K562 (cell line): ENCODE data around the gene PIP5K1B. TPM values are rescaled to one million over a fixed set of nuclear protein-coding genes. Genes with fewer than 3 reads are reported as not detected.

Experiments used
- ATAC-seq: fragments of 200-7000 bp; cut with Tn5 transposase; 3 replicates; pipeline ENCODE4 v1.9.1; 2020; ENCODE audit warnings: moderate library complexity
- BruUV-seq: library from RNA; stranded (reverse); fragments of 400-500 nt; replicated peaks from 2 replicates; lab custom pipeline; 2021; lab: Mats Ljungman, UMichigan
- CTCF ChIA-PET: fragments of 300-600 bp; formaldehyde crosslinking; extraction: SDS; loops from one replicate; lab custom pipeline; 2021; ENCODE audit warnings: low intra/inter-chr PET ratio; lab: Yijun Ruan, JAX
- POLR2A ChIA-PET: fragments of 300-600, 350-650 bp; sonication (Branson Sonifier 250); formaldehyde crosslinking; extraction: SDS; loops from one replicate; lab custom pipeline; 2021; ENCODE audit warnings: antibody characterized with exemption, inconsistent platforms; lab: Yijun Ruan, JAX
- DNase-seq, 4 experiments: peaks; one replicate each; pipeline versions ENCODE4 v3.0.0 to v3.0.0-alpha.2; 2011 to 2018; ENCODE audit warnings: low spot score in 3 of 4, mixed read lengths in 3 of 4; ENCODE audit errors: extremely low read depth in 1 of 4
- FAIRE-seq: peaks from 2 replicates; lab custom pipeline; 2011; peaks lifted over from hg19 to GRCh38; lab: Jason Lieb, UNC
- H2AFZ ChIP-seq: 2 replicates; pipeline ENCODE4 v1.6.0; 2011; ENCODE audit warnings: low read depth, low read length, control low read depth, inconsistent platforms
- H3K27ac ChIP-seq: fragments of 200-600 bp; 3 replicates; pipeline ENCODE4 v1.8.0; 2011; ENCODE audit warnings: low read depth, mild to moderate bottlenecking, control low read depth, inconsistent platforms, low read length, moderate library complexity, mixed read lengths; ENCODE audit errors: extremely low read depth
- H3K27me3 ChIP-seq, 2 experiments: fragments of 300-600 bp in 1 of 2; 2 replicates in 1 of 2; 3 replicates in 1 of 2; pipeline versions ENCODE4 v1.6.0 to v1.8.0; 2011; ENCODE audit warnings: inconsistent platforms in 2 of 2, low read length in 2 of 2, mild to moderate bottlenecking in 1 of 2, mixed read lengths in 1 of 2, moderate library complexity in 1 of 2; ENCODE audit not compliant: control insufficient read depth in 2 of 2, insufficient read depth in 2 of 2
- H3K36me3 ChIP-seq: fragments of 300-600 bp; 3 replicates; pipeline ENCODE4 v1.8.0; 2011; ENCODE audit warnings: mild to moderate bottlenecking, low read length, inconsistent platforms; ENCODE audit not compliant: control insufficient read depth, insufficient read depth
- H3K4me1 ChIP-seq, 2 experiments: fragments of 200-600 bp in 1 of 2; replicated peaks in 1 of 2; 2 replicates in 1 of 2; 3 replicates in 1 of 2; pipeline versions ENCODE4 v1.5.1 to v1.8.0; 2011; ENCODE audit warnings: inconsistent platforms in 2 of 2, low read length in 2 of 2, mild to moderate bottlenecking in 1 of 2, mixed read lengths in 1 of 2, moderate library complexity in 1 of 2; ENCODE audit not compliant: control insufficient read depth in 2 of 2, insufficient read depth in 2 of 2
- H3K4me2 ChIP-seq: 2 replicates; pipeline ENCODE4 v1.6.1; 2011; ENCODE audit warnings: low read length, control low read depth, inconsistent platforms, mixed read lengths; ENCODE audit not compliant: insufficient read depth
- H3K4me3 ChIP-seq: fragments of 200-600 bp; sonication (generic), shearing (Covaris generic); 2 replicates; pipeline ENCODE4 v1.5.1; 2016; ENCODE audit warnings: control low read depth, inconsistent platforms
- H3K79me2 ChIP-seq: fragments of 200-600 bp; 3 replicates; pipeline ENCODE4 v1.8.0; 2011; ENCODE audit warnings: low read length, inconsistent platforms; ENCODE audit not compliant: control insufficient read depth, insufficient read depth
- H3K9ac ChIP-seq, 2 experiments: 2 replicates each; pipeline versions ENCODE4 v1.6.0 to v1.6.1; 2011; ENCODE audit warnings: low read depth in 2 of 2, low read length in 2 of 2, control low read depth in 1 of 2, inconsistent platforms in 1 of 2, mild to moderate bottlenecking in 1 of 2, mixed read lengths in 1 of 2; ENCODE audit not compliant: insufficient read depth in 1 of 2
- H3K9me1 ChIP-seq: one replicate; pipeline ENCODE4 v1.6.0; 2011; ENCODE audit warnings: inconsistent platforms, mild to moderate bottlenecking, low read length, moderate library complexity; ENCODE audit not compliant: control insufficient read depth, insufficient read depth
- H3K9me3 ChIP-seq: replicated peaks from 2 replicates; pipeline ENCODE4 v1.5.1; 2011; ENCODE audit warnings: low read depth, low read length, inconsistent platforms; ENCODE audit not compliant: control insufficient read depth, insufficient read depth
- H4K20me1 ChIP-seq: replicated peaks from 2 replicates; pipeline ENCODE4 v1.6.1; 2011; ENCODE audit warnings: low read length, inconsistent platforms, mixed read lengths; ENCODE audit not compliant: control insufficient read depth, insufficient read depth
- BCOR ChIP-seq: fragments of 450-650 bp; IDR thresholded peaks from 2 replicates; pipeline ENCODE4 v1.6.1; 2016
- BRCA1 ChIP-seq, 2 experiments: fragments of 450-650 bp in 1 of 2; sonication (generic) in 1 of 2; formaldehyde crosslinking in 1 of 2; IDR thresholded peaks; 2 replicates each; pipeline versions ENCODE4 v1.5.0 to v1.6.1; 2017 to 2020; ENCODE audit warnings: mild to moderate bottlenecking in 1 of 2, missing genetic modification reagents in 1 of 2
- CHD2 ChIP-seq: IDR thresholded peaks from 2 replicates; pipeline ENCODE4 v1.6.1; 2011; ENCODE audit warnings: low read depth, low read length
- DNMT1 ChIP-seq: fragments of 450-650 bp; IDR thresholded peaks from 2 replicates; pipeline ENCODE4 v1.6.1; 2016; ENCODE audit warnings: antibody characterized with exemption, mild to moderate bottlenecking
- EZH2 ChIP-seq: IDR thresholded peaks from 2 replicates; pipeline ENCODE4 v1.6.1; 2012; ENCODE audit warnings: low read depth, mild to moderate bottlenecking, inconsistent platforms, low read length, borderline replicate concordance
- GATAD2B ChIP-seq: fragments of 450-650 bp; IDR thresholded peaks from 2 replicates; pipeline ENCODE4 v1.6.1; 2017; ENCODE audit warnings: mild to moderate bottlenecking, borderline replicate concordance
- HDAC3 ChIP-seq: fragments of 450-650 bp; IDR thresholded peaks from 2 replicates; pipeline ENCODE4 v1.6.1; 2018; ENCODE audit warnings: borderline replicate concordance, mild to moderate bottlenecking, moderate library complexity; ENCODE audit not compliant: partially characterized antibody
- NFE2L1 ChIP-seq: fragments of 450-650 bp; IDR thresholded peaks from 2 replicates; pipeline ENCODE4 v1.6.1; 2016; ENCODE audit warnings: missing genetic modification characterization, low read depth, mild to moderate bottlenecking, missing compliant biosample characterization, moderate library complexity, borderline replicate concordance
- NR0B1 ChIP-seq: fragments of 450-650 bp; IDR thresholded peaks from one replicate; pipeline ENCODE4 v1.6.1; 2018; ENCODE audit warnings: mild to moderate bottlenecking, moderate library complexity; ENCODE audit not compliant: partially characterized antibody
- PKNOX1 ChIP-seq: fragments of 450-650 bp; IDR thresholded peaks from 2 replicates; pipeline ENCODE4 v1.6.1; 2016
- POLR2B ChIP-seq: fragments of 450-650 bp; IDR thresholded peaks from 2 replicates; pipeline ENCODE4 v1.6.1; 2018; ENCODE audit warnings: low read depth; ENCODE audit not compliant: partially characterized antibody
- RBM17 ChIP-seq: fragments of 200-400 bp; formaldehyde crosslinking; IDR thresholded peaks from 2 replicates; pipeline ENCODE4 v1.6.1; 2017; ENCODE audit warnings: low read depth, mild to moderate bottlenecking, low read length, borderline replicate concordance
- SNIP1 ChIP-seq: fragments of 450-650 bp; IDR thresholded peaks from 2 replicates; pipeline ENCODE4 v1.7.1; 2017; ENCODE audit warnings: low read depth, mild to moderate bottlenecking
- STAT5A ChIP-seq: IDR thresholded peaks from 2 replicates; pipeline ENCODE4 v1.6.1; 2012; ENCODE audit warnings: low read length, inconsistent platforms, borderline replicate concordance
- TCF15 ChIP-seq: fragments of 250-450 bp; sonication (Bioruptor Pico); IDR thresholded peaks from 2 replicates; pipeline ENCODE4 v1.8.0; 2022; ENCODE audit warnings: moderate library complexity, mild to moderate bottlenecking, inconsistent platforms
- TCF3 ChIP-seq: sonication (generic); formaldehyde crosslinking; IDR thresholded peaks from 2 replicates; pipeline ENCODE4 v1.4.0; 2020; ENCODE audit warnings: mild to moderate bottlenecking, missing genetic modification reagents
- TEAD4 ChIP-seq, 2 experiments: sonication (generic) in 1 of 2; formaldehyde crosslinking in 1 of 2; IDR thresholded peaks; 2 replicates each; pipeline versions ENCODE4 v1.6.1 to v1.8.0; 2012 to 2022; ENCODE audit warnings: borderline replicate concordance in 1 of 2, inconsistent platforms in 1 of 2, low read length in 1 of 2, mild to moderate bottlenecking in 1 of 2, missing genetic modification reagents in 1 of 2
- ZNF239 ChIP-seq: fragments of 250-450 bp; sonication (Bioruptor Pico); IDR thresholded peaks from 2 replicates; pipeline ENCODE4 v1.4.0; 2020; ENCODE audit warnings: mild to moderate bottlenecking
- ZNF696 ChIP-seq: fragments of 250-450 bp; sonication (Bioruptor Pico); conservative IDR thresholded peaks from 2 replicates; pipeline ENCODE4 v1.4.0; 2020; ENCODE audit warnings: mild to moderate bottlenecking, moderate library complexity
- ZNF707 ChIP-seq: fragments of 250-450 bp; sonication (Bioruptor Pico); conservative IDR thresholded peaks from 2 replicates; pipeline ENCODE4 v1.8.0; 2022; ENCODE audit warnings: inconsistent platforms, mild to moderate bottlenecking, moderate library complexity
- ZNF76 ChIP-seq: fragments of 250-450 bp; sonication (Bioruptor Pico); IDR thresholded peaks from 2 replicates; pipeline ENCODE4 v1.4.0; 2020; ENCODE audit warnings: mild to moderate bottlenecking, moderate library complexity, borderline replicate concordance
- ZSCAN32 ChIP-seq: fragments of 450-650 bp; formaldehyde crosslinking; IDR thresholded peaks from 2 replicates; pipeline ENCODE4 v1.4.0; 2020; ENCODE audit warnings: mild to moderate bottlenecking, moderate library complexity
- WGBS: fragments of 100-300 bp; shearing (Covaris generic); methylation state at CpG from one replicate; pipeline ENCODE4 v1.1.6; 2016; ENCODE audit warnings: low coverage, mixed read lengths; ENCODE audit not compliant: insufficient coverage; ENCODE audit errors: missing lambda C conversion rate; 5-methylcytosine and 5-hydroxymethylcytosine counted together
- in situ Hi-C: fragments of 300-500 bp; cut with MboI; formaldehyde crosslinking; loops from 4 replicates; pipeline ENCODE4 v1.15.0; 2018; ENCODE audit warnings: inconsistent platforms, mixed read lengths
- intact Hi-C: fragments of 100-400 bp; cut with micrococcal nuclease; formaldehyde crosslinking; loops from 2 replicates; pipeline ENCODE4 v1.14.2; 2022
- polyA plus RNA-seq, 8 experiments: library from polyadenylated mRNA; depleted of rRNA in 4 of 8; stranded (reverse) in 5 of 8; unstranded in 3 of 8; fragments of >200 nt; fragmentation: Nextera tagmentation in 2 of 8; fragmentation: Illumina TruSeq in 1 of 8; extraction: Ambion mirVana in 2 of 8; extraction: Trizol in 1 of 8; gene quantifications; 2 replicates each; pipeline versions ENCODE4 v1.2.1 to v1.2.3, GENCODE V29; 2011 to 2014; ENCODE audit warnings: inconsistent platforms in 1 of 8, missing spikeins in 1 of 8
- total RNA-seq, 7 experiments: library from RNA; depleted of rRNA in 6 of 7; stranded (reverse); fragments of >200 nt in 6 of 7; fragmentation: Illumina TruSeq in 2 of 7; extraction: Trizol in 2 of 7; gene quantifications; 2 replicates each; pipeline versions ENCODE4 v1.2.1 to v1.2.3, GENCODE V29; 2011 to 2021; ENCODE audit warnings: low replicate concordance in 1 of 7

Gene PIP5K1B
- total and polyA plus RNA-seq, 9 of the 15 experiments (the other 6 are each of a cell fraction or from before 2014, with no cell fraction given), result 3.1 to 12.9 (median 7.4) TPM

GRCh38 chr9:68794898-68795297 is 89.9 kb downstream of the PIP5K1B start:
- intact Hi-C loops (no loop called here), in situ Hi-C loops (no loop called here)
- Histone ChIP-seq H4K20me1 (no peaks in the 10 kb centered on the region), H3K4me1 (peaks cover 0 to 21% of the 10 kb centered on the region in 2 experiments; a peak in 3 of 5 replicates), H3K27me3 (no peaks in the 10 kb centered on the region), H2AFZ (peak overlapping the region; percentile 54; the same call in 1 of the 2 replicates), H3K36me3 (no peaks in the 10 kb centered on the region), H3K4me2 (peak overlapping the region; percentile 34), H3K9me3 (no peaks in the 10 kb centered on the region), H3K27ac (no peak overlapping the region), H3K4me3 (no peak overlapping the region), H3K79me2 (peaks cover 6% of the 10 kb centered on the region; the same call in 2 of the 3 replicates), H3K9ac (no peak overlapping the region), H3K9me1 (no peaks in the 10 kb centered on the region)
- FAIRE-seq (peak; percentile 49), ATAC-seq (peak; percentile 58), DNase-seq (peak in 2 of 4 experiments; percentile 7 to 24)
- ChIA-PET CTCF (no interaction called here), POLR2A (no interaction called here)
- no TSS peak for BruUV-seq
- 10% methylated on average over 3 of the region's 4 CpGs for WGBS
- TF ChIP-seq TCF3 (CRISPR knock-in tag) (peak; percentile 9; the same call in 1 of the 2 replicates), ZSCAN32 (CRISPR knock-in tag) (no peak), ZNF707 (CRISPR knock-in tag) (no peak), EZH2 (no peak), TCF15 (no peak), SNIP1 (no peak), NR0B1 (no peak), ZNF239 (CRISPR knock-in tag) (no peak), BCOR (0 out of 2 replicates have a peak, but pooled peaks have one; percentile 17), TEAD4 (IDR thresholded peaks at IDR 0.05; ENCODE audit: low read length) (0 out of 2 replicates have a peak, but pooled peaks have one; percentile 24), TEAD4 (CRISPR knock-in tag; IDR thresholded peaks at IDR 0.05; ENCODE audit: borderline replicate concordance) (no peak), HDAC3 (no peak), PKNOX1 (peak; percentile 21; the same call in 1 of the 2 replicates), POLR2B (no peak), RBM17 (no peak), NFE2L1 (no peak), BRCA1 (IDR thresholded peaks at IDR 0.05) (no peak), BRCA1 (CRISPR knock-in tag; IDR thresholded peaks at IDR 0.05) (no peak), DNMT1 (no peak), GATAD2B (no peak), CHD2 (no peak), STAT5A (no peak), ZNF696 (CRISPR knock-in tag) (no peak), ZNF76 (no peak)
